HK-2 (cell line): ENCODE data around the gene MYPN.
"Not testable (repeated sequence)": the region's sequence is repeated elsewhere in the genome, so short reads cannot be mapped to it uniquely, and the experiment has no call there.

ENCODE experiments used
- DNase-seq: peaks from one replicate; pipeline ENCODE4 v3.0.0-alpha.2; 2018; ENCODE audit not compliant: unreplicated experiment

Gene MYPN

DNA sequence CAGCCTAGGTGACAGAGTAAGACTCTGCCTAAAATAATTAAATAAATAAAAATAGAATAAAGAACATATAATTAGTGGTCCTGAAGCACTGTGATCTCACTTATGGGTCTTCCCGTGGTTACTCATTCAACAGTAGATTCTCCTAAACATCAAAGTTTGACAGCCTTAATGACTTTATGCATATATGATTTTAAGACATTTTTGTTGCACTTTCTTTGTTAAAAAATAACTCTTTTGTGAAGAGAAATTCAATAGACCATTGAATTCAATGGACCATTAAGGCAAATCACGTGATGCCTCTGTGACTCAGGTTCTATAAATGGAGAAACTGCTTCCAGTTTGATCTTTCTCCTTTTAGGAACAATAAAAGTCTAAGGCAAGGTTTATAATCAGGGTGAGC is 63.0 kb downstream of the MYPN start:
- DNase-seq, result no peak

DNA sequence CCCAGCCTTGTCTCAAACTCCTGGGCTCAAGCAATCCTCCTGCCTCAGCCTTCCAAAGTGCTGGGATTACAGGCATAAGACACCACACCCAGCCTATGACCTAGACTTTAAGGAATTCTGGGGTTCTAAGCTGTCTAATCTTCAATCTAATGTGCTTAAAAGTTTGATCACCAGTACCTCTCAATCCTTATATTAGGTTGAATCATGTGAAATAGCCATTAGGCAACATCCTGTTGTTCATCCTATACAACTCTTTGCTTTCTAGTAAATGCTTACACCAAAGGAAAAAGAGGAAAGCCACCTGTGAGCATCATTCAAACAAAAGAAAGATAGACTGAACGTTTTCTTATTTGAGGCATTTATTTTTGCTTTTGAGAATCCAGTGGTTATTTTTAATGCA is 66.7 kb downstream of the MYPN start:
- no peak for DNase-seq

DNA sequence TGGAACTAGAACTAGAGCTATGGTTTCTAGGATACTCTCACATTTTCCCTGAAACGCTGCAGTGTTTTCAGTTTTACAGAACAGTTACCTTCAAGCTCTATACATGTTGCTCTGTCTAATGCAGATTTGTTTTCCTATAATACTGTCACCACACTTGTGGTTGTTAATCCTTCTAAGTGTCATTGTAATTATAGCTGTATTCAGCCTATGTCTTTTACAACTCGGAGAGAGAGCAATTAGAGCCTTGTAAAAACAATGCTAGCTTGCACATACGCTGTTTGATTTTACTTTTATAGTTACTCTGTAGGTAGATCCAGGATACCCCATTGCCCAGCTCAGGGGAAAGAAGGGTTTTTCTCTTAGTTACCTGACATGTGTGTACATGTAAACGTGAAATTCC is 67.5 kb downstream of the MYPN start:
- no peak for DNase-seq

DNA sequence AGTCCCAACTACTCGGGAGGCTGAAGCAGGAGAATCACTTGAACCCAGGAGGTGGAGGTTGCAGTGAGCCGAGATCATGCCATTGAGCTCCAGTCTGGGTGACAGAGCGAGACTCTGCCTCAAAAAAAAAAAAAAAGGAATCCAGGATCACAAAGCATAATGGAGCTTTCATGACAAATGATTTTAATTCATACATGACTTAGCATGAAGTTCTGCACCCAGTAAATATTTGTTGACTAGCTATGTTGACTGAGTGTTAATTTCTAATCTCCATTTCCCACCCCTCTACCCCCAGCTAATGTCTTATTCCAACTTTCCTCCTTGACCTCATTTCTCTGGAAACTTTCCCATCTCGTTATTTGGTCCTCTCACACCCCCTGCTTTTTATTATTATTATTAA is 69.3 kb downstream of the MYPN start:
- DNase-seq, result no peak

DNA sequence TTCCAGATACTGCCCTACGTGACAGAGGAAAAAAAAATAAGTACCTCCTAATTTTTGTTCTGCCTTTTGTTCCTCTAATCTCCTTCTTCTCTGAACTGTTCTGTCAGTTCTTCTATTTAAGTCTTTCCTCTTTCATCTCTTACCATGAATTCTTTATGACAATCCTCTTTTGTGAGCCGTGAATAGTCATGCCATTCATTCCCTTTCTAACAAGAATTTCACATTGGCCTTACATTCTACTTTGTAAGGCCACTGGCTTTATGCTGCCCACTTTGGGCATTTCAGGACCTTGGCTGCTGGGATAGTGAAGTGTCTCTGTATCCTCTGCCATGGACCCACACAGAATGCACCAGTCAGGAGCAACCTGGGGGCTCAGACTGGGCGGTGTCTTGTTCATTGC is 69.7 kb downstream of the MYPN start:
- no peak for DNase-seq

DNA sequence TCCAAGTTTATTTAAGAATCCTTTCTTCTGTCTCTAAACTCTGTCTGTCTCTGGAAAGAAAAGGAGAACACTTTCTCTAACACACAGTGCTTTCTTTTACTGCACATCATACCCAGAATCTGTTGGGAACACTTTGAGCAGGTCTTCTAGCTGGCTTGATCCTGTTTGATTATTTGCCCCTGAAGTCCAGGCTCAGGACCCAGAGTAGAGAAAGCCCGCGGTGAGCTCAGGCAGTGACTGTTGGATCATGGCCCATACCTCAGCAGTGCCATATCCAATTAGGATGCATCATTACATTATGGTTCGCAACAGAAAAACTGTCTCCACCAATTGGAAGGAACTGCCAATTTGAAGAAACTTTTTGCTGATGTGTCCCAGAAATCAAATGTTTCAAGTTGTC is 71.2 kb downstream of the MYPN start:
- no peak for DNase-seq

DNA sequence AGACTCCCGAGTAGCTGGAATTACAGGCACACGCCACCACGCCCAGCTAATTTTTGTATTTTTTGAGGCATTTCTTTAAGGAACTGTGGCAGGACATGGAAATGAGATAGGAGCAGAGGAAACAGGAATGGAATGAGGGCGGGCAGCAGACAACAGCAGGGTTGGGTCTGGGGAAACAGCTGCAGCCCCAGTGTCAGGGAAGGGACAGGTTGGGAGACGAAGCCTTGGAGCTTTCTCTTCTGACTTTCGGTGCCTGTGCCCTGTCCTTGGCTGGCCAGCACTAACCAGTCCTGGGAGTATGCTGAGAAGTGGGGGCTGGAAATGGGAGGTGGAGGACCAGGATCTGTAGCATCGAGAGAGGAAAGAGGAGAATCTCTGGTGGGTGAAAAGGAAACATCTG is 75.3 kb downstream of the MYPN start:
- DNase-seq, result no peak

DNA sequence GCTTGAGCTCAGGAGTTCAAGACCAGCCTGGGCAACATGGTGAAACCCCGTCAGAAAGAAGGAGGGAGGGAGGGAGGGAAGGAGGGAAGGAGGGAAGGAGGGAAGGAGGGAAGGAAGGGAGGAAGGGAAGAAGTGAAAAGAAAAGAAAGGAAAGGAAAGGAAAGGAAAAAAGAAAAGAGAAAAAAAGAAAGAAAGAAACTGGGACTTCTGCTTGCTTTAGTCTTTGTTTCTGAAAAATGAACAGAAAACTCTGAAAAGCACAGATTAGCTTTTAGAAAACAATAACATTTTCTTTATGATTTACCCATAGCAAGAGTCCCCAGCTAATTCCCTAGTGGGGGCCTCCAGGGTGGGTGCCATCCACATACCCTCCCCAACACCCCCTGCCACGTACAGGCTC is 75.8 kb downstream of the MYPN start:
- no peak for DNase-seq

DNA sequence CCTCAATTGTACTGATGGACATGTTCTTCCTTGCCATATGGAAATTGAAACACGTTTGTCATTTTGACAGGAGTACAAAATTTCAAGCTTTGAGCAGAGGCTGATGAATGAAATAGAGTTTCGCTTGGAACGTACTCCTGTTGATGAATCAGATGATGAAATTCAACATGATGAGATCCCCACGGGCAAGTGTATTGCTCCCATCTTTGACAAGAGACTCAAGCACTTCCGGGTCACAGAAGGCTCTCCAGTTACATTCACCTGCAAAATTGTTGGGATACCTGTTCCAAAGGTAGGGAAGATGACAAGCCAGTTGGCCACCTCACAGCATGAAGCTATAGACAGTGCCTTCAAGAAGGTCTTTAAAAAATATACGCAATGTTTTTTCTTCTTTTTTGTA is 79.5 kb downstream of the MYPN start:
- DNase-seq, result no peak

DNA sequence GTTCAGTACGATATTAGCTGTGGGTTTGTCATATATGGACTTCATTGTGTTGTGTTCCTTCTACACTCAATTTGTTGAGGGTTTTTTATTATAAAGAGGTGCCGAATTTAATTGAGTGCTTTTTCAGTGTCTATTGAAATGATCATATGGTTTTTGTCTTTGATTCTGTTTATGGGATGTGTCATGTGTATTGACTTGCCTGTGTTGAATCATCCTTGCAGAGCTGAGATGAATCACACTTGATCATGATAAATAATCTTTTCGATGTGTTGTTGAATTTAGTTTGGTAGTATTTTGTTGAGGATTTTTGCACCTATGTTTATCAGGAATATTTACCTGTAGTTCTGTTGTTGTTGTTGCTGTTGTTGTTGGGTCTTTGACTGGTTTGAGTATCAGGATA is 82.8 kb downstream of the MYPN start:
- DNase-seq, result no peak

DNA sequence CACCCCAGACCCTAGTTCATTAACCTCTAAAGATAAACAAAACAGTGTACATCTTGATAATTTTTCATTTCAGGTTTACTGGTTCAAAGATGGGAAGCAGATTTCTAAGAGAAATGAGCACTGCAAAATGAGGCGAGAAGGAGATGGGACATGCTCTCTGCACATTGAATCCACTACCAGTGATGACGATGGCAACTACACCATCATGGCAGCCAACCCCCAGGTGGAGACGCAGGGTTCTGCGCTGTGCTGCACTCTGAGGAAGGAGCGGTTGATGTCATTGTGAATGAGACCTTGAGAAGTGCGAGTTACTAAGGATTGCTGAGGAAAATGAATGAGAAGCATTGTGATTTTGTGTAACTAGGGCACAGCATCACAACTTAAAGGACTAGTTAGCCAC is 85.0 kb downstream of the MYPN start:
- DNase-seq, result no peak

DNA sequence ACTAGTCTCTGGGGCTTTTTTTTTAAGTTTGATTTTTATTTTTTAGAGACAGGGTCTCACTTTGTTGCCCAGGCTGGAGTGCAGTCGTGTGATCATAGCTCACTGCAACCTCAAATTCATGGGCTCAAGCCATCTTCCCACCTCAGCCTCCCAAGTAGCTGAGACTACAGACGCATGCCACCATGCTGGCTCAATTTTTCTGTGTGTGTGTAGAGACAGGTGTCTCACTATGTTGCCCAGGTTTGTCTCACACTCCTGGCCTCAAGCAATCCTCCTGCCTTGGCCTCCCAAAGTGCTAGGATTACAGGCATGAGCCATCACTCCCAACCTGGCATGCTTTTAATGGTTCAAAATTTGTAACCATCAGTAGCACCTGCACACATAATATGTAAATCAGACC is 86.5 kb downstream of the MYPN start:
- DNase-seq, result not testable (repeated sequence)

DNA sequence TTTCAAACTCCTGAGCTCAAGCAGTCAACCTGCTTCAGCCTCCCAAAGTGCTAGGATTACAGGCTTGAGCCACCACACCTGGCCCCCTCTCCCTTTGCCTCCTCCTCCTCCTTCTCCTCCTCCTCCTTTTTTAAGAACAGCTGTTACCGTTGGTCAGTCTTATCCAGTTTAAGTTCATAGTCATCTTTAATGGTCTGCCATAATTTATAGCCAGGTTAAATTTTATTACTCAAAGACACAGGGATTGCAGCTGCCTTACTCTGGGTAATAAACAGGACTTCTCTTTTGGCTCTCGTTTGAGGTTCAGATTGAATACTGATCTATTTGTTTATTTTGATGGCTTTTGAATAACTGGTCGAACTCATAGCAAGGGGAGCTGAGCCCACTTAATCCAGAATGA is 87.4 kb downstream of the MYPN start:
- no peak for DNase-seq

DNA sequence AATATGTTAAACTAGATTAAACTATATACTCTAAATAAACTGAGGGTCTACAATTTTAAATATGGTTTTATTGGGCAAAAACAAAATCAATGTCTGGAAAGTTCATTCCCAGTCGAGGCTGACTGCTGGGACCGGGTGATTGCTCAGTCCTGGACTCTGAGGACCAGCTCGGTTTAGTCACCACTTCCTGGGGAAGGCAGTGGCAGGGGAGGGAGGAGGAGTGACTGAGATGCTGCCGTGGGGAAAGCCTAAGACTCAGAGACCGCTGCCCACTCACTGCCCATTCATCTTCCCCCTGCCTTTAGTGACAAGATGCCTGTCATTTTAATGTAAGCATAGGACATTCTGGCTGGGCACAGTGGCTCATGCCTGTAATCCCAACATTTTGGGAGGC is 93.7 kb downstream of the MYPN start:
- DNase-seq, result peak; percentile 67

DNA sequence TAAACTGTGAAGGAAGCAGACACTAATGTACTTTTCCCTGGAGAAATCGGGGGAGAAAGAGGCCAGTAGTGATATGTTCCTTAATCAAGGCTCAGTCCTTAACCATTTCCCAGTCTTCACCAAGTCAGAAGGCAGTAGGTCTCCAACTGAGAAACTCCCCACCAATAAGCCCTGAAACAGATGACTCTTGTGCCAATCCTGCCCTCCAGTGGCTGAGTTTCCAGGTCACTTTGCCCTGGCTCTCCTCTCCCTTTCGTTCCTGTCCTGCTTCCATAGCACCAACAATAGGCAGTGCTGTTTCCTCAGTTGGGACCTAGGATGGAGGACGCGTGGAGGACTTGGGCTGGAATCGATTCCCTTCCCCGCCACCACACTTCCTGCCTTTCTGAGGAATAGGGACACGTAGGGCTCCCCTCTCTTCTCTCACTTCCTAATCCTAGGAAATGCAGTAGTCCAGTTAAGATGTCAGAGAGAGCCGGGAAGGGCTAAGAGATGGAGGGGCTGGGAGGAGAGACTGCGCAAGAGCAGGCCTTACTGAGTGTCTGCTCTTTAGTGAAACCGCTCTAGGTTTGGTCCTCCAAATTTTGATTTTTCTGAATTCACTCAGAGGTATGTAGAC is 99.2 kb downstream of the MYPN start:
- peak; percentile 82 for DNase-seq

DNA sequence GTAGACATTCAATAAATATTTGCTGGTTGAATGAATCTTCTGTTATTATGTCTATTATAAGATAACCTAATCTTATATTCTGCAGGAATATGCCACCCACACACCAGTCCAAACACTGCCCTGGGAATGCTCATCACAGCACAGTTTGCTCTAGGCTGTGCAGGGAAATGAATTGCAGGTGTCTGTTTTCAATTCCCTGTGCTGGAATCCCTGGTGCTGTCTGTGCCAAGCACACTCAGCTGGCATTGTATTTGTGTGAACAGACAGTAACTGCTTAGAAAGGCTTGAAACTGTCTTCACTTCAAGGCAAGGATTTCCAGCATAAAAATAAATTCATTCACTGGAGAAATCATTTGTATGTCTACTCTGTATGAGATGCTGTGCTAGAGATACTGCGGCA is 102.4 kb downstream of the MYPN start:
- DNase-seq, result no peak

DNA sequence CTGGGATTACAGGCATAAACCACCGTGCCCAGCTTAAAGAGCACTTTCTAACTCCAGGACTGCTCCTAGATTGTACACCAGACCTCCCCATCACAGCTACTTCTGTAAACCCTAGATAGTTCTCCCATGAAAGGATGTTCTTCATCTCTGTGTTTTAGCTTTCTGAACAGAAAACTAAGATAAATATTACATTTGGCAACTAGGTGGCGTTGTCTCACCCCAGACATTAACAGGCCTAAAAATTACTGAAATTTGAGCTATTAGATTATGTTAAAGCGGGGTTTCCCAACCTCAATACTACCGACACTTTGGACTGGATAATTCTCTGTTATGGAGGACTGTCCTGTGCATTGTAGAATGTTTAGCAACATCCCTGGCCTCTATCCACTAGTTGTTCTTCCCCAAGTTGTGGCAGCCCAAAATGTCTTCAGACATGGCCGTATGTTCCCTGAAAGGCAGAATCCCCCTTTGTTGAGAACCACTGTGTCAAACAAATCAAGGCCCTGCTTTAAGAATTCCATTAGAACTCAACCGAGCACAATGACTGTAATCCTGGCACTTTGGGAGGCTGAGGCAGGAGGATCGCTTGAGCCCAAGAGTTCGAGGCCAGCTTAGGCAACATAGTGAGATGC is 103.5 kb downstream of the MYPN start:
- DNase-seq, result no peak

DNA sequence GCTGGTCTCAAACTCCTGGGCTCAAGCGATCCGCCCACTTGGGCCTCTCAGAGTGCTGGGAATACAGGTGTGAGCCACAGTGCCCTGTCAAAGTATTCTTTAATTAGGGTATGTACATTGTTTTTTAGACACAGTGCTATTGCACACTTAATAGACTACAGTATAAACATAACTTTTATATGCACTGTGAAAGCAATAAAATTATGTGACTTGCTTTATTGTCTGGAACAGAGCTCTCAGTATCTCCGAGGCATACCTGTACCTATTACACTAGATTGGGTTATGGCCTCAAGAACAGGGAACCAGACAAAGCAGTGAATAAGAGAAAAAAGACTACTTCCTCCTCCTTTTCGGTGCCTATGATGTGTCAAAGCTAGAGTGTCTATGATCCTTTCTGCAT is 109.5 kb downstream of the MYPN start:
- no peak for DNase-seq

DNA sequence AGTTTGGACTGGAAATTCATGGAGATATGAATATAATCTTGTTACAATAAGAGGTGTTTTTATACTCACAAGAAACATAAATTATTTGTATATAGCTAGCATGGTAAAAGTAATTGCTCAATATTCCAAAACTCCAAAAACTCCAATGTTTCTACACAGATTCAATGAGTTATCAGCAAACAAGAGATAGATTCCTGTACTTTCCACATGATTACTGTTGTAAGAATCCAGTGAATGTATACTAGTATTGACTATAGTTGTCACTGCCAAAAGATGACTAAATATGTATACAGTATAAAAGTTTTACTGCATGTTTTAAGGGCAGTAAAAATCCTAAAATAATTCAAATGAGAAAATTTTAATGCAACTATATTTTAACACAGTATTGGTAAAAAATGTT is 111.9 kb downstream of the MYPN start:
- no peak for DNase-seq

DNA sequence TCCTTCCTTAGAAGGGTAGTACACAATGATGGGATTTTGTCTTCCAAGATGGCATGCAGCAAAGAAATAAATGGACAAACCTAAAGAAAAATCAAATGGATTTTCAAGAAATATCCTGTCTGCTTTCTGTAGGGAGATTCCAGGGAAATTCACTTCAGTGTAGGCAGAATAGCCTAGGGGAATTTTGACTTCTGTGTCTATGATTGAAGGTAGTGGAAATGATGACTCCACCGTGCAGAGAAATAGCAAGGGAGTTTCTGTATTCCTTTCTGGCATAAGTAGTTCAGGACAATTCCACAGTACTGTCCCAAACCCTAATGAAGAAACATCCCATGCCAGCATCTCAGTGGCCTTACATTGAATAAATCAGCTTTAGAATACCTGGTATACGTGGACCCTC is 113.1 kb downstream of the MYPN start:
- no peak for DNase-seq

DNA sequence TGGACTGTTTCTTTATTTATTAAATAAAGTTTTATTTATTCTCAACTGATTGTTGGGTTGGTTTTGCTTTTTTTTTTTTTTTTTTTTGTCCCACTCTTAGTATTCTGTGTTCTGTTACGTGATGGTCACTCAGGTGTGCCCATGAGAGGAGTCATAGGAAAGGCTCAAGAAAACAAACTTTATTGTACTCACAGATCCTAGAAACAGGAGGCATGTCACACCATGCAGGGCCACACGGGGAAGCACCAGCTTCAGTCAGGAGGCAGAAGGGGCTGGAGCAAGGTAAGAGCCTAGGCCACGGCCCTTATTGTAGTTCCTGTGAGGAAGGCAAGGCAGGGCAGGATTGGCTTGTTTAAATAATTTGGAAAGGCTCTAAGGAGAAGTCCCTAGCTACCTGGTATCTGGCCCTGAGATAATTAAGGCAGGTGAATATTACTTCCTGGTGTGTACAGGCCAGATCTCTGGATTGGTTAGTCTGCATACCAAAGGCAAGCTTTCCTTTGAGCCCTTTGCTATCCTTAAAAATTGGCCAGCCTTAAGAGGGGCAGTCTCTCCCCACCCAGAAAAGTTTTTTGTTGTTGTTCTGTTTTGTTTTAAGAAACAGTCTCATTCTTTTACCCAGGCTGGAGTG is 114.4 kb downstream of the MYPN start:
- no peak for DNase-seq

DNA sequence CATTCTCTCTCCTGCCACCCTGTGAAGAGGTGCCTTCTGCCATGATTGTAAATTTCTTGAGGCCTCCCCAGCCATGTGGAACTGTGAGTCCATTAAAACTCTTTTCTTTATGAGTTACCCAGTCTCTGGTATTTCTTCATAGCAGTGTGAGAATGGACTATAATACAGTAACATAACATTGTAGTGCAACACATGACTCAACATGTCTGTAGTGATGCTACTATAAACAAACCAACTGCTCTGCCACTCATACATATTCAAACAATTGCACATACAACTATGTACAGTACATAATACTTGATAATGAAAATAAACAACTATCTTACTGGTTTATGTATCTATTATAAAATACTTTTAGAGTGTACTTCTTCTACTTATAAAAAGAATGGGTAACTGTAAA is 115.5 kb downstream of the MYPN start:
- DNase-seq, result no peak

DNA sequence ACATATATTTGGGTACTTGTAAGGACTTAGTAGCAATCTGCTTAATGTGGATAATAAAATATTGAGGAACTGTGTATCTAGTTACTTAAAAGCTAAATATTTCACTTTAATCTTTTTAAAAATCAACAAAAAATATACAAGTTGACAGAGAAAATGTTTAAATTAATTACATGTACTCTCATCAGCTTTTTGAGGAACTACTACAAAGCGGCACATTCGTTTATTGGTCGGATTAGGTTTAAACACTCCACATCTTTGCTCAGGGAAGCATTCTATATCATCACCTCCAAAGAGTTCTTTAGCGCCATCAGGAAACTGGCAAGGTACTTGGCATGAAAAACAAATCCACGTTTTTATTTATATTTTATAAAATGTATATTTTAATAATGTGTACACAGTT is 121.0 kb downstream of the MYPN start:
- DNase-seq, result no peak
